PFSK-1 (cell line): Measurements from ENCODE around the gene PRR14L.

Experiments used
- POLR2AphosphoS5 ChIP-seq: IDR thresholded peaks from 2 replicates; pipeline ENCODE4 v1.6.1; 2012; ENCODE audit warnings: low read depth, mild to moderate bottlenecking, control low read depth, low read length, moderate library complexity
- REST ChIP-seq, 2 experiments: IDR thresholded peaks; 2 replicates each; pipeline versions ENCODE4 v1.6.1 to v1.8.0; 2011 to 2012; ENCODE audit warnings: low read depth in 2 of 2, low read length in 2 of 2, control low read depth in 1 of 2, inconsistent platforms in 1 of 2, mild to moderate bottlenecking in 1 of 2, moderate library complexity in 1 of 2; ENCODE audit not compliant: insufficient read depth in 1 of 2
- SIN3A ChIP-seq: IDR thresholded peaks from 2 replicates; pipeline ENCODE4 v1.6.1; 2012; ENCODE audit warnings: mild to moderate bottlenecking, low read length, moderate library complexity, borderline replicate concordance; ENCODE audit not compliant: insufficient read depth
- TAF1 ChIP-seq: IDR thresholded peaks from 2 replicates; pipeline ENCODE4 v1.6.1; 2012; ENCODE audit warnings: low read length, control low read depth, borderline replicate concordance; ENCODE audit not compliant: insufficient read depth

- TF ChIP-seq REST (IDR thresholded peaks at IDR 0.05; ENCODE audit: insufficient read depth in 1 of 2, low read depth in 2 of 2, low read length in 2 of 2) (no peak), POLR2AphosphoS5 (no peak), SIN3A (no peak), TAF1 (no peak)
Observed at GRCh38 chr22:31650391-31650790, 99.5 kb downstream of the PRR14L start.
